Kidney epithelial cell (primary cell): ENCODE results near the gene RAB28. TPM values are rescaled to one million over a fixed set of nuclear protein-coding genes. Genes with fewer than 3 reads are reported as not detected.

Experiments used
- DNase-seq: peaks from one replicate; pipeline ENCODE4 v3.0.0-alpha.2; 2010; ENCODE audit warnings: low read depth
- H3K27me3 ChIP-seq: 2 replicates; pipeline ENCODE4 v1.6.0; 2011; ENCODE audit warnings: low read length; ENCODE audit not compliant: control insufficient read depth, insufficient read depth
- H3K36me3 ChIP-seq: 2 replicates; pipeline ENCODE4 v1.5.1; 2011; ENCODE audit warnings: low read length; ENCODE audit not compliant: control insufficient read depth, insufficient read depth
- H3K4me3 ChIP-seq: 2 replicates; pipeline ENCODE4 v1.5.1; 2011; ENCODE audit warnings: low read depth, mild to moderate bottlenecking, control low read depth, low read length
- CTCF ChIP-seq: IDR thresholded peaks from 2 replicates; pipeline ENCODE4 v1.5.1; 2011; ENCODE audit warnings: mild to moderate bottlenecking, moderate library complexity, low read length, control low read depth, inconsistent platforms; ENCODE audit not compliant: insufficient read depth, poor library complexity, severe bottlenecking
- total RNA-seq: library from RNA; depleted of rRNA; stranded (reverse); fragments of >200 nt; gene quantifications from 2 replicates; pipeline ENCODE4 v1.2.3, GENCODE V29; 2015

Gene RAB28
- total RNA-seq, 1 donor from 2014 or later, result 17.3 TPM

GRCh38 chr4:13496605-13497004, 12.5 kb upstream of the RAB28 start:
- Histone ChIP-seq H3K36me3 (no peaks in the 10 kb centered on the region), H3K4me3 (no peak overlapping the region), H3K27me3 (peaks cover 2% of the 10 kb centered on the region)
- TF ChIP-seq CTCF, result no peak
- no peak for DNase-seq

GRCh38 chr4:13495753-13496152, 11.6 kb upstream of the RAB28 start:
- no peaks in the 10 kb centered on the region for H3K36me3 ChIP-seq
- H3K27me3 ChIP-seq, result peaks cover 2% of the 10 kb centered on the region
- no peak for DNase-seq
- TF ChIP-seq CTCF, result no peak
- no peak overlapping the region for H3K4me3 ChIP-seq

- H3K27me3 ChIP-seq, result no peaks in the 10 kb centered on the region
- no peak for TF ChIP-seq CTCF
Measured at GRCh38 chr4:13493793-13494192, 9.7 kb upstream of the RAB28 start.

GRCh38 chr4:13492747-13493146, 8.6 kb upstream of the RAB28 start:
- DNase-seq, result no peak
- TF ChIP-seq CTCF, result no peak
- Histone ChIP-seq H3K36me3 (no peaks in the 10 kb centered on the region), H3K4me3 (no peak overlapping the region), H3K27me3 (no peaks in the 10 kb centered on the region)

More at GRCh38 chr4:13493793-13494192, 9.7 kb upstream of the RAB28 start:
- DNase-seq, result no peak
- Histone ChIP-seq H3K4me3 (no peak overlapping the region), H3K36me3 (no peaks in the 10 kb centered on the region)

GRCh38 chr4:13484749-13485221, 645 bp upstream of the RAB28 start:
- peak overlapping the region; percentile 90 for H3K4me3 ChIP-seq
- DNase-seq, result no peak

More at GRCh38 chr4:13484749-13485221, 645 bp upstream of the RAB28 start:
- TF ChIP-seq CTCF, result no peak
- H3K36me3 ChIP-seq, result no peaks in the 10 kb centered on the region
- H3K27me3 ChIP-seq, result no peaks in the 10 kb centered on the region
